ENCODE data around the gene NUB1. TPM values are rescaled to one million over a fixed set of nuclear protein-coding genes. Genes with fewer than 3 reads are reported as not detected.

Gene NUB1
- total RNA-seq, 2 donors from 2014 or later: 36.8 to 43.8 TPM

- H3K27me3 ChIP-seq: no peaks in the 10 kb centered on the region
- no peak overlapping the region for H3K4me3 ChIP-seq
- 84 to 96% methylated on average over 9 of the region's 9 CpGs for WGBS, 2 donors
- H3K27ac ChIP-seq: no peak overlapping the region
- no peak for TF ChIP-seq CTCF (IDR thresholded peaks at IDR 0.05)
- no peak for TF ChIP-seq POLR2A (IDR thresholded peaks at IDR 0.05)
- intact Hi-C loops (cut with DNase I): no loop called here
- no peaks in the 10 kb centered on the region for H3K4me1 ChIP-seq
- no peak for DNase-seq
- H3K36me3 ChIP-seq (replicated peaks in 1 of 2; ENCODE audit: insufficient read depth in 1 of 2, low read depth in 2 of 2): no peaks in the 10 kb centered on the region
- no peak for ATAC-seq
- H3K9me3 ChIP-seq: no peaks in the 10 kb centered on the region
Measured at GRCh38 chr7:151403764-151404163, 62.2 kb downstream of the NUB1 start.

GRCh38 chr7:151404216-151405011 is 62.8 kb downstream of the NUB1 start:
- Histone ChIP-seq H3K27me3 (peaks cover 0 to 4% of the 10 kb centered on the region in 2 donors), H3K4me1 (peaks cover 4% of the 10 kb centered on the region), H3K27ac (no peak overlapping the region), H3K4me3 (no peak overlapping the region), H3K9me3 (no peaks in the 10 kb centered on the region), H3K36me3 (replicated peaks in 1 of 2; ENCODE audit: insufficient read depth in 1 of 2, low read depth in 2 of 2) (no peaks in the 10 kb centered on the region)
- ATAC-seq (peak; percentile 40), DNase-seq (peak in 1 of 4 donors; percentile 56)
- intact Hi-C loops (cut with DNase I): no loop called here
- no peak for TF ChIP-seq CTCF (IDR thresholded peaks at IDR 0.05)
- no peak for TF ChIP-seq POLR2A (IDR thresholded peaks at IDR 0.05)
- WGBS, 2 donors: 76 to 77% methylated on average over 13 to 18 of the region's 18 CpGs

DNA sequence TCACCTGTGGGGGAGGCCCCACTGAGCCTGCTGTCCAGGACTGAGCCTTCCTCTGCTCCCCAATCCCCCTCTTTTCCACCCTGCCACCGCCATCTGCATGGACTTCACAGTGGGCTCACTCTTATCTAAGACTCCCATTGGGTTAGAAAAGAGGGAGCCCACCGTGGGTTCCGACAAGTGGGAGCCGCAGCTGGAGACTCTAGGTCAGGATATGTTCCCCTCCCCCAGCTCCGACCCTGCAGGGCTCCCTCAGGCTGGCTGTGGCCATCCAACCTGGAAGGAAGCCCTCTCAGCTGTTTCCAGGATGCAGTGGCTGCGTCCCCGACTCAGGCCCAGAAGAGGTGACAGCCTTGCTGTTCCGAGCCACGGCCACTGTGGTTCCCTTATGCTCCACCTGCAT is 63.4 kb downstream of the NUB1 start:
- Histone ChIP-seq H3K4me3 (no peak overlapping the region), H3K36me3 (replicated peaks in 1 of 2; ENCODE audit: insufficient read depth in 1 of 2, low read depth in 2 of 2) (no peaks in the 10 kb centered on the region), H3K27ac (no peak overlapping the region), H3K9me3 (no peaks in the 10 kb centered on the region), H3K27me3 (peaks cover 0 to 10% of the 10 kb centered on the region in 2 donors), H3K4me1 (peaks cover 10% of the 10 kb centered on the region)
- no peak for ATAC-seq
- intact Hi-C loops (cut with DNase I): no loop called here
- no peak for DNase-seq
- WGBS, 2 donors: 78 to 88% methylated on average over 7 to 9 of the region's 9 CpGs
- no peak for TF ChIP-seq POLR2A (IDR thresholded peaks at IDR 0.05)
- no peak for TF ChIP-seq CTCF (IDR thresholded peaks at IDR 0.05)

DNA sequence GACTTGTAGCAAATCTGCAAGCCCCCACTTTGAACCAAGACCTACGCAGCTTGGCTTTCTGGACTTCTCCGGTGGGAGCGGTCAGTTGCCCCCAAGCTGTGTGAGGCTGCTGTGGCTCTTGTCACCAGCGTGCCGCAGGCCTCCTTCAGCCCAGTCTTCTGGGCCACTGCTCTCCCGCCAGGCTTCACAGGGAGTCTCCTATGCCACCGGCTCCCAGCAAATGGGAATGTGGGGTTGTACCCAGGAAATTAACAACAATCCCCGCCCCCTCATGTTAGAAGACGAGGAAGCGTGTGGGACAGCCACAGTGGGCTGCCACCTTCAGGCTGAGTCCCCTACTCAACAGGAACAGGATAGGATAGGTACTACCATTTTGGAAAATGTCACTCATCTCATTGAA is 64.0 kb downstream of the NUB1 start:
- Histone ChIP-seq H3K36me3 (replicated peaks in 1 of 2; ENCODE audit: insufficient read depth in 1 of 2, low read depth in 2 of 2) (no peaks in the 10 kb centered on the region), H3K4me3 (no peak overlapping the region), H3K27me3 (peaks cover 0 to 12% of the 10 kb centered on the region in 2 donors), H3K4me1 (peaks cover 15% of the 10 kb centered on the region), H3K27ac (no peak overlapping the region), H3K9me3 (no peaks in the 10 kb centered on the region)
- ATAC-seq (no peak), DNase-seq (no peak)
- intact Hi-C loops (cut with DNase I): no loop called here
- WGBS, 2 donors: 91 to 93% methylated on average over 10 of the region's 10 CpGs
- TF ChIP-seq POLR2A (IDR thresholded peaks at IDR 0.05): no peak

- H3K27ac ChIP-seq: no peak overlapping the region
- ATAC-seq (no peak), DNase-seq (no peak)
- peaks cover 17% of the 10 kb centered on the region for H3K4me1 ChIP-seq
- peaks cover 0 to 12% of the 10 kb centered on the region in 2 donors for H3K27me3 ChIP-seq
- intact Hi-C loops (cut with DNase I): no loop called here
- TF ChIP-seq POLR2A (IDR thresholded peaks at IDR 0.05) (no peak), CTCF (IDR thresholded peaks at IDR 0.05) (no peak)
- no peaks in the 10 kb centered on the region for H3K36me3 ChIP-seq (replicated peaks in 1 of 2; ENCODE audit: insufficient read depth in 1 of 2, low read depth in 2 of 2)
- WGBS, 2 donors: 91 to 93% methylated on average over 23 to 24 of the region's 24 CpGs
- no peaks in the 10 kb centered on the region for H3K9me3 ChIP-seq
- no peak overlapping the region for H3K4me3 ChIP-seq
Measured at GRCh38 chr7:151406051-151406875, 64.7 kb downstream of the NUB1 start.
